SK-N-SH (cell line): ENCODE results near the gene PHTF1. TPM values are rescaled to one million over a fixed set of nuclear protein-coding genes. Genes with fewer than 3 reads are reported as not detected.

Source experiments
- CTCF ChIA-PET: fragments of 300-600, 350-600 bp; formaldehyde crosslinking; extraction: SDS; loops from one replicate; lab custom pipeline; 2021; lab: Yijun Ruan, JAX
- POLR2A ChIA-PET: fragments of 350-600 bp; sonication (Branson Sonifier 250); formaldehyde crosslinking; extraction: SDS; loops from one replicate; lab custom pipeline; 2020; ENCODE audit warnings: antibody characterized with exemption, inconsistent platforms; lab: Yijun Ruan, JAX
- DNase-seq: peaks from one replicate; pipeline ENCODE4 v3.0.0; 2012
- H2AFZ ChIP-seq: fragments of 200-600 bp; sonication (generic); 2 replicates; pipeline ENCODE4 v1.8.1; 2016; ENCODE audit warnings: antibody characterized with exemption, mild to moderate bottlenecking, low read depth
- H3F3A ChIP-seq: fragments of 200-600 bp; sonication (generic); replicated peaks from 2 replicates; pipeline ENCODE3; 2016; ENCODE audit warnings: antibody characterized with exemption, mild to moderate bottlenecking; ENCODE audit not compliant: insufficient read depth
- H3K27ac ChIP-seq, 2 experiments: fragments of 200-500 bp in 1 of 2; fragments of 200-600 bp in 1 of 2; sonication (Bioruptor generic) in 1 of 2; sonication (generic), shearing (Covaris generic) in 1 of 2; 2 replicates each; pipeline versions ENCODE4 v1.5.1 to v1.6.1; 2014 to 2016; ENCODE audit warnings: low read depth in 2 of 2, inconsistent platforms in 1 of 2, low read length in 1 of 2, mild to moderate bottlenecking in 1 of 2, mixed read lengths in 1 of 2
- H3K27me3 ChIP-seq: fragments of 200-600 bp; sonication (generic), shearing (Covaris generic); 2 replicates; pipeline ENCODE4 v1.6.1; 2016; ENCODE audit warnings: mixed run types; ENCODE audit not compliant: insufficient read depth
- H3K36me3 ChIP-seq, 2 experiments: fragments of 200-500 bp in 1 of 2; fragments of 200-600 bp in 1 of 2; sonication (Bioruptor generic) in 1 of 2; sonication (generic) in 1 of 2; replicated peaks in 1 of 2; 2 replicates each; pipeline versions ENCODE3 to v1.5.1; 2014 to 2016; ENCODE audit warnings: low read length in 1 of 2, mild to moderate bottlenecking in 1 of 2; ENCODE audit not compliant: insufficient read depth in 2 of 2, control insufficient read depth in 1 of 2
- H3K4me1 ChIP-seq, 2 experiments: fragments of 200-500 bp in 1 of 2; fragments of 200-600 bp in 1 of 2; sonication (Bioruptor generic) in 1 of 2; sonication (generic), shearing (Covaris generic) in 1 of 2; 2 replicates each; pipeline versions ENCODE4 v1.5.1 to v1.6.1; 2014 to 2016; ENCODE audit warnings: low read depth in 1 of 2, low read length in 1 of 2, mixed run types in 1 of 2; ENCODE audit not compliant: insufficient read depth in 2 of 2, control insufficient read depth in 1 of 2
- H3K4me2 ChIP-seq: fragments of 200-600 bp; sonication (generic), shearing (Covaris generic); 2 replicates; pipeline ENCODE4 v1.6.1; 2017; ENCODE audit warnings: mixed run types
- H3K4me3 ChIP-seq, 2 experiments: fragments of 200-500 bp in 1 of 2; fragments of 200-600 bp in 1 of 2; sonication (Bioruptor generic) in 1 of 2; sonication (generic), shearing (Covaris generic) in 1 of 2; 2 replicates each; pipeline versions ENCODE4 v1.5.1 to v1.8.1; 2014 to 2016; ENCODE audit warnings: low read depth in 2 of 2, inconsistent platforms in 1 of 2, low read length in 1 of 2, mild to moderate bottlenecking in 1 of 2, mixed read lengths in 1 of 2, moderate library complexity in 1 of 2
- H3K79me2 ChIP-seq: fragments of 200-600 bp; sonication (generic); 2 replicates; pipeline ENCODE4 v1.8.1; 2017; ENCODE audit warnings: mild to moderate bottlenecking; ENCODE audit not compliant: insufficient read depth
- H3K9ac ChIP-seq: fragments of 200-600 bp; sonication (generic); 2 replicates; pipeline ENCODE4 v1.6.1; 2017; ENCODE audit warnings: mixed run types
- H3K9me2 ChIP-seq: fragments of 200-600 bp; sonication (generic); 2 replicates; pipeline ENCODE4 v1.6.1; 2017; ENCODE audit warnings: mixed run types
- H3K9me3 ChIP-seq: fragments of 200-600 bp; sonication (generic); 2 replicates; pipeline ENCODE4 v1.6.1; 2017; ENCODE audit warnings: mixed run types, mild to moderate bottlenecking, moderate library complexity
- H4K20me1 ChIP-seq: fragments of 200-600 bp; sonication (generic); 2 replicates; pipeline ENCODE4 v1.6.1; 2017; ENCODE audit warnings: mild to moderate bottlenecking, mixed run types; ENCODE audit not compliant: insufficient read depth
- CTCF ChIP-seq: fragments of 200-600 bp; sonication (generic); IDR thresholded peaks from 2 replicates; pipeline ENCODE4 v1.6.1; 2017; ENCODE audit warnings: antibody characterized with exemption, mild to moderate bottlenecking, moderate library complexity
- EZH2phosphoT487 ChIP-seq: fragments of 200-600 bp; sonication (generic); IDR thresholded peaks from 2 replicates; pipeline ENCODE4 v1.6.1; 2017; ENCODE audit warnings: low read depth, mixed run types, mild to moderate bottlenecking, antibody characterized with exemption, moderate library complexity, borderline replicate concordance
- FOXM1 ChIP-seq: IDR thresholded peaks from 2 replicates; pipeline ENCODE4 v1.4.0; 2012; ENCODE audit warnings: low read depth, mild to moderate bottlenecking
- IRF3 ChIP-seq: fragments of 150-350 bp; IDR thresholded peaks from 2 replicates; pipeline ENCODE4 v1.6.1; 2016; ENCODE audit warnings: mild to moderate bottlenecking, low read depth, low read length
- JUND ChIP-seq: IDR thresholded peaks from 2 replicates; pipeline ENCODE4 v1.4.0; 2012
- MAX ChIP-seq: IDR thresholded peaks from 2 replicates; pipeline ENCODE4 v1.4.0; 2012; ENCODE audit warnings: low read depth
- MEF2A ChIP-seq: IDR thresholded peaks from 2 replicates; pipeline ENCODE4 v1.4.0; 2012; ENCODE audit warnings: low read depth, borderline replicate concordance
- NFIC ChIP-seq: IDR thresholded peaks from 2 replicates; pipeline ENCODE4 v1.4.0; 2012; ENCODE audit warnings: borderline replicate concordance
- POLR2AphosphoS5 ChIP-seq: IDR thresholded peaks from 2 replicates; pipeline ENCODE4 v1.6.1; 2012; ENCODE audit warnings: low read depth, low read length
- RAD21 ChIP-seq: IDR thresholded peaks from 2 replicates; pipeline ENCODE4 v1.6.1; 2012; ENCODE audit warnings: mild to moderate bottlenecking, low read length
- RCOR1 ChIP-seq: fragments of 150-350 bp; IDR thresholded peaks from 2 replicates; pipeline ENCODE4 v1.6.1; 2017; ENCODE audit warnings: antibody characterized with exemption, low read length
- REST ChIP-seq: IDR thresholded peaks from 2 replicates; pipeline ENCODE4 v1.6.1; 2012; ENCODE audit warnings: mild to moderate bottlenecking, low read depth, low read length, moderate library complexity
- RFX5 ChIP-seq: IDR thresholded peaks from 2 replicates; pipeline ENCODE4 v1.6.1; 2012; ENCODE audit warnings: mild to moderate bottlenecking, improper control_type of control experiment, low read length
- SIN3A ChIP-seq: IDR thresholded peaks from 2 replicates; pipeline ENCODE4 v1.6.1; 2012; ENCODE audit warnings: low read depth, mild to moderate bottlenecking, low read length, moderate library complexity, borderline replicate concordance
- TAF1 ChIP-seq: IDR thresholded peaks from 2 replicates; pipeline ENCODE4 v1.6.1; 2012; ENCODE audit warnings: low read depth, mild to moderate bottlenecking, low read length, moderate library complexity, borderline replicate concordance
- TCF12 ChIP-seq: IDR thresholded peaks from 2 replicates; pipeline ENCODE4 v1.4.0; 2012
- USF1 ChIP-seq: IDR thresholded peaks from 2 replicates; pipeline ENCODE4 v1.4.0; 2012; ENCODE audit warnings: low read depth, borderline replicate concordance
- USF2 ChIP-seq: fragments of 150-350 bp; IDR thresholded peaks from 2 replicates; pipeline ENCODE4 v1.6.1; 2017; ENCODE audit warnings: antibody characterized with exemption, low read length, low read depth, borderline replicate concordance
- YY1 ChIP-seq: IDR thresholded peaks from 2 replicates; pipeline ENCODE4 v1.4.0; 2012; ENCODE audit warnings: low read depth, mild to moderate bottlenecking
- WGBS: methylation state at CpG from one replicate; pipeline ENCODE4 v1.1.6; 2017; ENCODE audit warnings: low lambda C conversion rate; 5-methylcytosine and 5-hydroxymethylcytosine counted together
- polyA plus RNA-seq, 3 experiments: library from polyadenylated mRNA; depleted of rRNA; stranded (reverse); fragments of >200 nt; gene quantifications; 2 replicates each; pipeline ENCODE4 v1.2.3, GENCODE V29; 2012

PHTF1 gene
- polyA plus RNA-seq, 1 of the 3 experiments (the other 2 are of a cell fraction), result 10.8 TPM

- H3F3A ChIP-seq, result peaks cover 17% of the 10 kb centered on the region
- H3K79me2 ChIP-seq, result no peaks in the 10 kb centered on the region
- H2AFZ ChIP-seq, result no peak overlapping the region
- ChIA-PET POLR2A (no interaction called here), CTCF (interaction anchor here (1.3 kb wide), 1 partner anchor 213 kb away, joined by 3 read pairs; no protein-coding TSS in a partner anchor)
- WGBS, result 90% methylated on average over 2 of the region's 2 CpGs
- H3K4me2 ChIP-seq, result no peak overlapping the region
- no peaks in the 10 kb centered on the region; a peak in 1 of 4 replicates for H3K4me1 ChIP-seq
- no peaks in the 10 kb centered on the region for H3K27me3 ChIP-seq
- peaks cover 15 to 18% of the 10 kb centered on the region in 2 experiments for H3K36me3 ChIP-seq
- no peak overlapping the region for H3K27ac ChIP-seq
- H3K9me3 ChIP-seq, result no peaks in the 10 kb centered on the region
- H3K4me3 ChIP-seq, result no peak overlapping the region
- H3K9ac ChIP-seq, result no peak overlapping the region
- no peaks in the 10 kb centered on the region for H4K20me1 ChIP-seq
- no peak for DNase-seq
- TF ChIP-seq REST (no peak), TCF12 (no peak), CTCF (no peak), USF2 (no peak), POLR2AphosphoS5 (no peak), RAD21 (no peak), MEF2A (no peak), USF1 (no peak), EZH2phosphoT487 (no peak)
- no peaks in the 10 kb centered on the region for H3K9me2 ChIP-seq
Observed at GRCh38 chr1:113666126-113666525, 93.2 kb downstream of the PHTF1 start.

- CTCF ChIA-PET, result no interaction called here
- Histone ChIP-seq H3K36me3 (peaks cover 15 to 16% of the 10 kb centered on the region in 2 experiments), H2AFZ (no peak overlapping the region)
- TF ChIP-seq FOXM1, result no peak
- TF ChIP-seq NFIC, result no peak
- no peak for TF ChIP-seq RFX5
- TF ChIP-seq JUND, result no peak
- no peak for TF ChIP-seq TAF1
- no peak for TF ChIP-seq SIN3A
- TF ChIP-seq YY1, result no peak
- no peak for TF ChIP-seq IRF3
- TF ChIP-seq MAX, result no peak
- no peak for TF ChIP-seq USF1
- TF ChIP-seq RCOR1, result no peak
Observed at GRCh38 chr1:113665071-113665470, 94.2 kb downstream of the PHTF1 start.

More at GRCh38 chr1:113665071-113665470, 94.2 kb downstream of the PHTF1 start:
- Histone ChIP-seq H3K4me1 (peaks cover 0 to 3% of the 10 kb centered on the region in 2 experiments; a peak in 2 of 4 replicates), H3K79me2 (no peaks in the 10 kb centered on the region), H4K20me1 (no peaks in the 10 kb centered on the region), H3K27me3 (no peaks in the 10 kb centered on the region), H3K4me3 (no peak overlapping the region), H3K4me2 (no peak overlapping the region), H3K9me2 (no peaks in the 10 kb centered on the region), H3K27ac (no peak overlapping the region), H3F3A (peaks cover 17% of the 10 kb centered on the region), H3K9me3 (no peaks in the 10 kb centered on the region), H3K9ac (no peak overlapping the region)
- DNase-seq, result no peak
- POLR2A ChIA-PET, result no interaction called here
